Mononuclear cell (primary cell): ENCODE measurements around the gene CCDC6. TPM values are rescaled to one million over a fixed set of nuclear protein-coding genes. Genes with fewer than 3 reads are reported as not detected.
"Not testable (repeated sequence)": the region's sequence is repeated elsewhere in the genome, so short reads cannot be mapped to it uniquely, and the experiment has no call there.

Experiments
- H3K27me3 ChIP-seq: 2 replicates; pipeline ENCODE4 v1.6.0; 2011; ENCODE audit warnings: low read length, control low read depth; ENCODE audit not compliant: insufficient read depth
- H3K4me1 ChIP-seq: 2 replicates; pipeline ENCODE4 v1.5.1; 2011; ENCODE audit warnings: mild to moderate bottlenecking, low read length, control low read depth; ENCODE audit not compliant: insufficient read depth
- H3K4me3 ChIP-seq: 2 replicates; pipeline ENCODE4 v1.5.1; 2011; ENCODE audit warnings: mild to moderate bottlenecking, low read length, moderate library complexity
- H3K9me3 ChIP-seq: 2 replicates; pipeline ENCODE4 v1.5.1; 2011; ENCODE audit warnings: low read depth, mild to moderate bottlenecking, control low read depth, low read length
- total RNA-seq: library from RNA; depleted of rRNA; stranded (reverse); fragments of >200 nt; gene quantifications from one replicate; pipeline ENCODE4 v1.2.3, GENCODE V29; 2012

Gene CCDC6
- total RNA-seq, 1 donor: 32.0 TPM

- H3K4me3 ChIP-seq: no peak overlapping the region
- H3K9me3 ChIP-seq: no peaks in the 10 kb centered on the region
- H3K27me3 ChIP-seq: no peaks in the 10 kb centered on the region
- H3K4me1 ChIP-seq: peaks cover 5% of the 10 kb centered on the region
Measured at GRCh38 chr10:59808896-59809643, 97.3 kb downstream of the CCDC6 start.

DNA sequence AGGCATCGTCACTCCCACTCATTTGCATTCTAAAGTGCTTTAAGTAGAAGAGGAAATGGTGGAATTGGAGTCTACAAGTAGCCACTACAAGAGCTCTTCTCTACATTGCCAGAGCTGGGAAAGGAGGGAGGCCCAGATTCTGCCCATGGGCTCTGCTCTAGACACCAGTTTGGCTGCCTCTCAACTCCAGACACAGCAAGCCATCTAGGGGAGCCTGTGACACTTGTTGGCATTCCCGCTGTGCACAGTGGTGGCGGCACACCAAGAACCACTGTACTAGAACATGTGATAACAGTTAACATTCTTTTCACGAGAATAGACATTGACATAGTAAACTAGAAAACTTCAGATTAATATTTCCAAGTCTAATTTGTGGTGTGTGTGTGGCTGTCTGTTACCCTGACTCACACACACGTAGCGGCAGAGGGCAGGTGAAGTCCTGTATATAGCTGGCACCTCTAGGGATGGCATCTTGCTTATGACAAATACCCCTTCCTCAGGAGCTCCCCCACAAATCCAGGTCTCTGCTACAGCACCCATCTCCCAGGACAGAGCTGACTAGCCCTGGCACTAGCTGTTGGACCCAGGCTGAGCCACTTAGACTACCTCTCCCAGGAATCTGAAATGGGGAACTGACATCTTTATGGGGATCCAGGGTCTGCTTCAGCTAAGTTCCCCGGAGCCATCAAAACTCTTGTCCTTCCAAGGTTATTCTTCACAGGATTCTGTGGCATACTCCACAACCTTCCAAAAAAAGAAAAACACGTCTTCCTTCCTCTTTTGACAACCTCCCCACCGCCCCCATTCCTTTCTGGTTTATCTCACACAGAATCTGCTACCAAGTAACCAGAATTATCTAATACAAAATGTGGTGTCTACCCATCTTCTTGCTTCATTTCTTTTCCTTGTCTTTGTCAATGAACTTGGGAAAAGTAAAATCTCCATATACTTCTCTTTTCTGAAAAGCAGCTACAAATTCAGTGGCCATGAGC is 98.4 kb downstream of the CCDC6 start:
- peaks cover 5% of the 10 kb centered on the region for H3K4me1 ChIP-seq
- no peaks in the 10 kb centered on the region for H3K9me3 ChIP-seq
- H3K27me3 ChIP-seq: no peaks in the 10 kb centered on the region
- no peak overlapping the region for H3K4me3 ChIP-seq

- H3K4me3 ChIP-seq: no peak overlapping the region
- no peaks in the 10 kb centered on the region for H3K27me3 ChIP-seq
- H3K4me1 ChIP-seq: peaks cover 5% of the 10 kb centered on the region
- no peaks in the 10 kb centered on the region for H3K9me3 ChIP-seq
Measured at GRCh38 chr10:59805014-59805413, 101.3 kb downstream of the CCDC6 start.

- Histone ChIP-seq H3K4me1 (peaks cover 3% of the 10 kb centered on the region), H3K27me3 (no peaks in the 10 kb centered on the region), H3K4me3 (no peak overlapping the region), H3K9me3 (no peaks in the 10 kb centered on the region)
Measured at GRCh38 chr10:59804220-59804619, 102.1 kb downstream of the CCDC6 start.

DNA sequence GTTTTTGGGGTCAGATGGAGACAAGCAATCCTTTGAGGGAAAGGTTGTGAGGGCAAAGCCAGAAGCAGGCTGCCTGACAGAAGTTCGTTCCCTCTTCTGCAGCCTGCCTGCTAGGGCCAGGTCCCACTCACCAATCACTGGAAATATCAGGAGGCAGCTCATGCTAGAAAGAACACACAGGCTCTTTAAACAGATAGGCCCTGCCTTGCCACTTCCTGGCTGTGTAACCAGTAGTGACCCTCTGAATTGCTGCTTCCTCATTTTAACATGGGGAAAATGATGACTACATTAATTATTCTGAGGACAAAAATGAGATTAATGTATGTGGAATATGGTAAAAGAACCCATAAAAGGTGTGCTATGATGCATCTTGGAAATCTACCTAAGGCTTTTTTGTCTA is 102.6 kb downstream of the CCDC6 start:
- Histone ChIP-seq H3K4me3 (no peak overlapping the region), H3K27me3 (no peaks in the 10 kb centered on the region), H3K4me1 (no peaks in the 10 kb centered on the region), H3K9me3 (no peaks in the 10 kb centered on the region)

- Histone ChIP-seq H3K4me3 (no peak overlapping the region), H3K4me1 (no peaks in the 10 kb centered on the region), H3K9me3 (no peaks in the 10 kb centered on the region), H3K27me3 (no peaks in the 10 kb centered on the region)
Measured at GRCh38 chr10:59801171-59801570, 105.2 kb downstream of the CCDC6 start.

DNA sequence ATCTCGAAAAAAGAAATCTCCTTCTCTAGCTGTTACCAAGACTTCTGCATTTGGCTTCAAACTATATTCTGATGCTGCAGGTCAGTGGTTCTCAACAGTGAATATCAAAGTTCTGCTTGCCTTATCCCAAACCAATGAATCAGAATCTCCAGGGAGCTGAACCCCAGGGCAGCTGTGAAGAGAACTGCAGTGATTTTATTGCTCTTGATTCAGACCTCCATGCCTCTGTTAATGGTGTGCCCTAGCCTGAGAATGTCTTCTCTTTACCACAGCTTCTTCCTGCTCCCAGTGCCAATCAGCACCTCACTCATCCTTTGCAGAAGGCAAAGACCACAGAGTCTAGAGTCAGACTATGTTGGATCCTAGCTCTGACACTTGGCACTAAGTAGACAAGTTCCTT is 106.9 kb downstream of the CCDC6 start:
- H3K9me3 ChIP-seq: no peaks in the 10 kb centered on the region
- no peaks in the 10 kb centered on the region for H3K27me3 ChIP-seq
- H3K4me3 ChIP-seq: no peak overlapping the region
- no peaks in the 10 kb centered on the region for H3K4me1 ChIP-seq

- Histone ChIP-seq H3K4me1 (no peaks in the 10 kb centered on the region), H3K4me3 (no peak overlapping the region), H3K27me3 (no peaks in the 10 kb centered on the region), H3K9me3 (no peaks in the 10 kb centered on the region)
Measured at GRCh38 chr10:59793919-59794318, 112.4 kb downstream of the CCDC6 start.

DNA sequence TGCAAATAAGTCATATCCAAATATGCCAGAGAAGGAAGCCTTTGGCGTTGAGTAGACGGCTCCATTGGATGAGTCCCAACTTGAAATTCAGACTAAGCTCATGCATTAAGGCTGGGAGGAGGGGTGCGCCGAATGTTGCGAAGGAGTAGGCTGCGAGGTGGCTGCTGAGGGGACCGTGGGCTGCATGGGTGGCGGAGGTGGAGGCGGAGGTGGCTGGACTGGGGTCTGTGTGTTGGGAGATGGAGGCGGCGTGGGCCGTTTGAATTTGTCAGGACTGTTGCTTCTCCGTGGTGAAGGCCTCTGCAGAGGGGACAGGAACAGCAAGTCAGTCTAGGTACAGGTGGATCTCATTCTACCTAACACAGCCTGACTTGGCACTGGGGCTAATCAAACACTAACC is 113.5 kb downstream of the CCDC6 start:
- H3K9me3 ChIP-seq: no peaks in the 10 kb centered on the region
- H3K4me3 ChIP-seq: no peak overlapping the region
- H3K27me3 ChIP-seq: no peaks in the 10 kb centered on the region
- no peaks in the 10 kb centered on the region for H3K4me1 ChIP-seq

- Histone ChIP-seq H3K27me3 (no peaks in the 10 kb centered on the region), H3K9me3 (no peaks in the 10 kb centered on the region), H3K4me3 (no peak overlapping the region), H3K4me1 (no peaks in the 10 kb centered on the region)
Measured at GRCh38 chr10:59791601-59792000, 114.8 kb downstream of the CCDC6 start.

- H3K27me3 ChIP-seq, H3K4me3 ChIP-seq, H3K4me1 ChIP-seq, H3K9me3 ChIP-seq: not testable (repeated sequence)
Measured at GRCh38 chr10:59790080-59790479, 116.3 kb downstream of the CCDC6 start.

DNA sequence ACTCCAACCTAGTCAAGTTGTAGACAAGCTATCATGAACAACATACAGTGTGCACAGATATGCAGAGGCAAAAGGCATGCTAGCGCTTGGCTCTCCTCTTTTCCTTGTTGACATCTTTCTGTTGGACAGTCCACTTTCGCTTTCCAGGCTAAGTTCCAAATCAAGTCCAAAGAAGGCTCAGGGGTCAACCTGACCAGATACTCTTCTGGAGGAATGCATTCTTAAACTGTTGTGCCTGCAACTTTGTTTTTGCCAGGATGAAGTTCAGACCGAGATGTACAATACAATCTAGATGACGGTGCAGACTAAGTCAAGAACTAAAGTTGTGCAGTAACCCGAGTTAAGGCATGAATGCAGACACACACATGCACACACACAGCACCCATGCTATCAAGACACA is 117.4 kb downstream of the CCDC6 start:
- H3K27me3 ChIP-seq, H3K4me1 ChIP-seq, H3K4me3 ChIP-seq, H3K9me3 ChIP-seq: not testable (repeated sequence)

DNA sequence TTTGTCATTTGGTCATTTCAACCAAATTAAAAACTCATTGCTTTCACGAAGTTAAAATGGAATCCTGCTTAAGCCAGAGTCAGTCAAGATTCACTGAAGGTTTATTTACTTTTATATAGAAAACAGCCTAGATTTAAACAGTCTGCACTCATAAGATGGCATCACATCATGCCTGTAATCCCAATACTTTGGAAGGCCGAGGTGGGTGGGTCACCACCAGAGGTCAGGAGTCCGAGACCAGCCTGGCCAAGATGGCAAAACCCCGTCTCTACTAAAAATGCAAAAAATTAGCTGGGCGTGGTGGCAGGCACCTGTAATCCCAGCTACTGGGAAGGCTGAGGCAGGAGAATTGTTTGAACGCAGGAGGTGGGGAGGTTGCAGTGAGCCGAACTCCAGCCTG is 119.3 kb downstream of the CCDC6 start:
- not testable (repeated sequence) for H3K4me3 ChIP-seq, H3K27me3 ChIP-seq, H3K9me3 ChIP-seq, H3K4me1 ChIP-seq

DNA sequence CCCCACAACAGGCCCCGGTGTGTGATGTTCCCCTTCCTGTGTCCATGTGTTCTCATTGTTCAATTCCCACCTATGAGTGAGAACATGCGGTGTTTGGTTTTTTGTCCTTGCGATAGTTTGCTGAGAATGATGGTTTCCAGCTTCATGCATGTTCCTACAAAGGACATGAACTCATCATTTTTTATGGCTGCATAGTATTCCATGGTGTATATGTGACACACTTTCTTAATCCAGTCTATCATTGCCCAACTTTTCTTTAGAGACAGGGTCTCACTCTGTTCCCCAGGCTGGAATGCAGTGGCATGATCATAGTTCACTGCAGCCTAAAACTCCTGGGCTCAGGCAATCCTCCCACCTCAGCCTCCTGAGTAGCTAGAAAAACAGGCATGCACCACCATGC is 120.9 kb downstream of the CCDC6 start:
- H3K27me3 ChIP-seq, H3K4me3 ChIP-seq, H3K4me1 ChIP-seq, H3K9me3 ChIP-seq: not testable (repeated sequence)

DNA sequence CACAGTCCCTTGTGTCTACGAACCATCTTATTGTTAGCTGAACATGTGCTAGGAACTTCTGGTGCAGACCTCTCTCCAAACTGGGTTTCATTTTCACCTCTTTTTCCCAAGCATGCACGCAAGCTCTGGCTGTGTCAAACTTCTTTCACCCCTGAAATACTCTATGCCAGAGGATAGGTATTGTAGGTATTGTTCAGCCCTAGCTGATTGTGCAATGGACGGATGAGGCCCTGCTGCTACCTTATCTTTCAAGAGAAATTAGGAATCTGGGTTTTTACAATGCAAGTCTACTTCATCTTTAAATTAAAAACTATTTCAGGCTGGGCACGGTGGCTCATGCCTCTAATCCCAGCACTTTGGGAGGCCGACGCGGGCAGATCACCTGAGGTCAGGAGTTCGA is 124.8 kb downstream of the CCDC6 start:
- H3K4me1 ChIP-seq: no peaks in the 10 kb centered on the region
- no peaks in the 10 kb centered on the region for H3K27me3 ChIP-seq
- no peak overlapping the region for H3K4me3 ChIP-seq
- no peaks in the 10 kb centered on the region for H3K9me3 ChIP-seq
